Neural cell (in vitro differentiated cells): ENCODE data around the gene SPAG6.

Experiments
- CTCF ChIP-seq: fragments of 450-650 bp; IDR thresholded peaks from 2 replicates; pipeline ENCODE4 v1.5.1; 2014; ENCODE audit warnings: antibody characterized with exemption, mild to moderate bottlenecking, moderate library complexity; ENCODE audit not compliant: poor library complexity, severe bottlenecking
- EZH2 ChIP-seq: fragments of 200-600, 300-800 bp; shearing (Covaris generic), sonication (generic); IDR thresholded peaks from 2 replicates; pipeline ENCODE4 v1.6.1; 2014; ENCODE audit warnings: antibody characterized with exemption, low read length, borderline replicate concordance, mild to moderate bottlenecking; ENCODE audit not compliant: insufficient read depth, poor library complexity, severe bottlenecking
- POLR2AphosphoS5 ChIP-seq: IDR thresholded peaks from 2 replicates; pipeline ENCODE4 v1.6.1; 2012
- RAD21 ChIP-seq: fragments of 450-650 bp; conservative IDR thresholded peaks from 2 replicates; pipeline ENCODE4 v1.6.1; 2014; ENCODE audit warnings: antibody characterized with exemption, mild to moderate bottlenecking, moderate library complexity
- TAF1 ChIP-seq: IDR thresholded peaks from 2 replicates; pipeline ENCODE4 v1.6.1; 2012; ENCODE audit warnings: low read depth
- TF ChIP-seq, protein P1 (sequence below): IDR thresholded peaks from 2 replicates; pipeline ENCODE4 v1.6.1; 2012; ENCODE audit warnings: borderline replicate concordance

DNA sequence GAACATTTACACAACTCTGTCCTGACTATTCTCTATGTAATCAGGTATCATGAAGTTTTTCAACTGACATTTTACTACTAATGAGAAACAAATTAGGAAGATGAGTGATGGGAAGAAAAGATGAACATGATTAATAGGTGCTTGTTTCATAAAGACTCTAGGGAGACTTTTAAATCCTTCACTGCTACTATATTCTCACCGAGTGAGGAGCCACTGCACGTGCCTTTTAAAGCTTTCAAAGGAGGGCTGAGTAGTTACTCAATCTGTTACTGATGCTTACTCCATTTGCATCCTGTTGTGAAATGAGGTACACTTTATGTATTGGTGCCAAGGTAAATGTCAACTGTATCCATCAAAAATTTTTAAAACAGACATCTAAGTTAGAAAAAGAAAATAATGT lies 30.4 kb upstream of the SPAG6 start:
- TF ChIP-seq POLR2AphosphoS5 (no peak), CTCF (no peak), EZH2 (no peak), TAF1 (no peak), RAD21 (no peak)
- TF ChIP-seq, protein P1, sequence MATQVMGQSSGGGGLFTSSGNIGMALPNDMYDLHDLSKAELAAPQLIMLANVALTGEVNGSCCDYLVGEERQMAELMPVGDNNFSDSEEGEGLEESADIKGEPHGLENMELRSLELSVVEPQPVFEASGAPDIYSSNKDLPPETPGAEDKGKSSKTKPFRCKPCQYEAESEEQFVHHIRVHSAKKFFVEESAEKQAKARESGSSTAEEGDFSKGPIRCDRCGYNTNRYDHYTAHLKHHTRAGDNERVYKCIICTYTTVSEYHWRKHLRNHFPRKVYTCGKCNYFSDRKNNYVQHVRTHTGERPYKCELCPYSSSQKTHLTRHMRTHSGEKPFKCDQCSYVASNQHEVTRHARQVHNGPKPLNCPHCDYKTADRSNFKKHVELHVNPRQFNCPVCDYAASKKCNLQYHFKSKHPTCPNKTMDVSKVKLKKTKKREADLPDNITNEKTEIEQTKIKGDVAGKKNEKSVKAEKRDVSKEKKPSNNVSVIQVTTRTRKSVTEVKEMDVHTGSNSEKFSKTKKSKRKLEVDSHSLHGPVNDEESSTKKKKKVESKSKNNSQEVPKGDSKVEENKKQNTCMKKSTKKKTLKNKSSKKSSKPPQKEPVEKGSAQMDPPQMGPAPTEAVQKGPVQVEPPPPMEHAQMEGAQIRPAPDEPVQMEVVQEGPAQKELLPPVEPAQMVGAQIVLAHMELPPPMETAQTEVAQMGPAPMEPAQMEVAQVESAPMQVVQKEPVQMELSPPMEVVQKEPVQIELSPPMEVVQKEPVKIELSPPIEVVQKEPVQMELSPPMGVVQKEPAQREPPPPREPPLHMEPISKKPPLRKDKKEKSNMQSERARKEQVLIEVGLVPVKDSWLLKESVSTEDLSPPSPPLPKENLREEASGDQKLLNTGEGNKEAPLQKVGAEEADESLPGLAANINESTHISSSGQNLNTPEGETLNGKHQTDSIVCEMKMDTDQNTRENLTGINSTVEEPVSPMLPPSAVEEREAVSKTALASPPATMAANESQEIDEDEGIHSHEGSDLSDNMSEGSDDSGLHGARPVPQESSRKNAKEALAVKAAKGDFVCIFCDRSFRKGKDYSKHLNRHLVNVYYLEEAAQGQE: no peak
